ENCODE data around the gene ZNF318.
"Not testable (repeated sequence)": the region's sequence is repeated elsewhere in the genome, so short reads cannot be mapped to it uniquely, and the experiment has no call there.

The ZNF318 gene

DNA sequence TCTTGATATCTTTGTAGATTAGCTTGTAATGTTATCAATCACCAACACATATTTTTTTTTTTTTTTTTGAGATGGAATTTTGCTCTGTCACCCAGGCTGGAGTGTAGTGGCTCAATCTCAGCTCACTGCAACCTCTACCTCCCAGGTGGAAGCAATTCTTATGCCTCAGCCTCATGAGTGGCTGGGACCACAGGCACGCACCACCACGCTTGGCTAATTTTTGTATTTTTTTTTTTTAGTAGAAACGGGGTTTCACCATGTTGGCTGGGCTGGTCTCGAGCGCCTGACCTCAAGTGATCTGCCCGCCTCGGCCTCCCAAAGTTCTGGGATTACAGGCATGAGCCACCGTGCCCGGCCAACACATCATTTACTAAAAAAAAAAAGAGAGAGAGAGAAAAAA, 11.4 kb upstream of the ZNF318 start:
- not testable (repeated sequence) for DNase-seq

- DNase-seq = peak; percentile 59
Observed at GRCh38 chr6:43378631-43379030, 9.2 kb upstream of the ZNF318 start.

GRCh38 chr6:43377710-43378229, 8.3 kb upstream of the ZNF318 start:
- no peak for DNase-seq

DNA sequence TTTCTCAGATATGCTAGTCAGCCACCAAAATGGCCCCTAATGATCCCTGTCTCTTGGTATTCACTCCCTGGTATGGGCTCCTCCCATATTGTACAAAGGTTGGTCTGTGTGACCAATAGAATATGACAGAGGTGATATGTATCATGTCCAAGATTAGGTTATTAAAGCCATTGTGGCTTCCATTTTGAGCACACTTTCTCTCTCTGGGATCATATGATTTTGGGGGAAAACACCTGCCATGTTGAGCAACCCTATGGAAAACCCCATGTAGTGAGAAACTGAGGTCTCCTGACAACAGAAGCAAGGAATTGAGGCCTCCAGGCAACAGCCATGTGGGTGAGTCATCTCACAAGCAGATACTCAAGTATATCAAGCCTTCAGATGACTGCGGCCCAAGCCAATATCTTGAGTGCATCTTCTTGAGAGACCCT, 7.1 kb upstream of the ZNF318 start:
- DNase-seq = no peak

DNA sequence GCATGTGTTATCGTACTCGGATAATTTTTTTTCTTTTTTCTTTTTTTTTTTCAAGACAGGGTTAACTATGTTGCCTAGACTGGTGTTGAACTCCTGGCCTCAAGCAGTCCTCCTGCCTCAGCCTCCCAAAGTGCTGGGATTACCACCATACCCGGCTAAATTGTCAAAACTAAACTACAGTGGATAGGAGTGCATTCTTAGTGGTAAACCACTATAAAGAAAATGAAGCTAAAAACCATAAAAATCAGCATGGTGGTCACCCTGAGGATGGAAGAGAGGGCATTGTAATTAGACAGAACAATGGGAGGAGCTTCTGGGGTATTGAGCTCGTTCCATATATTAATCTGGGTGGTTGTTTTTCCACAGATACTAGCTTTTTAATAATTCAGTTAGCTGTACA, 6.2 kb upstream of the ZNF318 start:
- no peak for DNase-seq

GRCh38 chr6:43373252-43373875, 3.9 kb upstream of the ZNF318 start:
- DNase-seq = no peak

GRCh38 chr6:43370003-43370580, 645 bp upstream of the ZNF318 start:
- not testable (repeated sequence) for DNase-seq

DNA sequence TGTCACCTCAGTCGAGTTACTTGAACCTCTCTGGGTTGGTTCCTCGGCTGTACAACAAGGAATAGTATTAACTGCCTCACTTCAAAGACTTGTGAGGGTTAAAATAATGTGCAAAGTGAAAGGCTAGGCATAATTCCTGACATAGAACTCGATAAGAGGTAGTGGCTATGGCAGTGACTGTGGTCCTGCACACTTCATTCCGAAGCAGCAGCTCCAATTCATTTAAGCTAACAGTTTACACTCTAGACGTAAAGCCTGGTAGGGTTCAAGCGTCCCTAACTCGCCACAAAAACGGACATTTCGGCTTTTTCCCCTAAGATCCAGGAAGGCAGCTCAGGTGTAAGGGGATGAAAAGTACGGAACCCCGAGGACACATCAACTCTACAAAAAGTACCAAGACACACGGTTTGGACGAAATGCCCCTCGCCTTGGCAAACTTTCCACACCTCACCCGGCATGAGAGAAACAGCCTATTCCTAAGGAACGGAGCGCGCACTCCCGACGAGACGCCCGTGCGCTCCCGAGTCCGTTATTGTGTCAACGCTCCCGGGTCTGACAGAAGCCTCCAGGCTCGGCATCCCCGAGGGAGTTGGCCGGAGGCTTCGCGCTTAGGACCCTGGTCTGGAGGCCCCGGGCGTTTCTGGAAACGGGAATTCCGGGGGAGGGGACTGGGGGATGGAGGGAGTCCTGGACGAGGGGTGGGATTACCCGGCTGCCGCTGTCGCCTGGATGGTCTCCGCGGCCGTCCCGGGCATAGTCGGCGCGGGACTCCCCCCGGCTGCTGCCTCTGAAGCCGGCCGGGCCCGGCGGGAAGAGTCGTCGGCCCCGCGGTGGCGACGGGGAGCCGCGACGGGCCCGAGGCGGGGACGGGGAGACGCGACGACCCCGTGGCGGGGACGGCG, 937 bp downstream of the ZNF318 start:
- DNase-seq = peak; percentile 71

DNA sequence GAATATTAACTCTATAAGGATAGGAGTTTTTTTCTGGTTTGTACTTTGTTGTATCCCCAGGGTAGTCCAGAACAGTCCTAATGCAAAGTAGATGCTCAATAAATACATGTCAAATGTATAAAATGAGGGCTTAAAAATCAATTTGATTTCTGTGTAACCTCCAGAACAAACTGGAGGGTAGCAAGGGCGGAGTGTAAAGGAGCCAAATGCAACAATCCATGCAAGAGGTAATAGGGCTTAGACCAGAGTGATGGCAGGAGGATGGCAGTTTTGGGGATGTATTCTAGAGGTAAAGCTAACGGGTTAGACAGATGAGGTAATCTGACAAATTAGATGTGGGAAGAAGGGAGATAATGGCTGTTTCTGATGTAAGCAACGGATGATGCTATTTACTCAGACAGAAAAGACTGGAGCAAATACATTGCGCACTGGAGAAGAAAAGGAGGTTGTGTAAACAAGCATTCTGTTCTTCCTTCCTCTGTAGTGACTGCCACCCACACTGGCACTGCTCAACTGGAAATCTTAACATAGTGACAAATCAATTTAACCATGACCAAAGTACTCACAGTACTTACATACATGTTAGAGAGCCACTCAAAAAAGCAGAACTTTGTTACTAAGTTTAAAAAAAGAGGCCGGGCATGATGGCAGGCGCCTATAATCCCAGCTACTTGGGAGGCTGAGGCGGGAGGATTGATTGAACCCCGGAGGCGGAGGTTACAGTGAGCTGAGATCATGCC, 2.0 kb downstream of the ZNF318 start:
- no peak for DNase-seq

GRCh38 chr6:43361269-43361668, 8.2 kb downstream of the ZNF318 start:
- no peak for DNase-seq

DNA sequence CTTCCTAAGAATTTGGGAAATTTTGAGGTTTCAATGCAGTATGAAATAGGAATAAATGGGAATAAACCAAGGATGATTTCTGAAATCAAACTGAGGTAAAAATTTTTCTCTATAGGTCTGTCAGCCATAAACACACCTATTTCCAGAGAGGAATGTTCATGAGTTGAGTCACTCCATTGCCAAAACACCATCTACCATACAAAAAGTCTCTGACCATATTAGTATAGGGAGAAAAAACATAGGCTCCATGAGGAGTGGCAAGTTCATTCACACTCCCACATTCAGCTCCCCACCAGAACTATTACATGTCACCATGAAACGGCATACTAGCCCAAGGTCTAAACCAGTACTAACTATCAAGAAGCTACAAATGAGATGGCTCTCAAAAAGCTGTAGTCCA, 9.6 kb downstream of the ZNF318 start:
- no peak for DNase-seq

GRCh38 chr6:43359381-43359780, 10.1 kb downstream of the ZNF318 start:
- DNase-seq = no peak

GRCh38 chr6:43355862-43356590, 13.4 kb downstream of the ZNF318 start:
- DNase-seq = peak; percentile 14

DNA sequence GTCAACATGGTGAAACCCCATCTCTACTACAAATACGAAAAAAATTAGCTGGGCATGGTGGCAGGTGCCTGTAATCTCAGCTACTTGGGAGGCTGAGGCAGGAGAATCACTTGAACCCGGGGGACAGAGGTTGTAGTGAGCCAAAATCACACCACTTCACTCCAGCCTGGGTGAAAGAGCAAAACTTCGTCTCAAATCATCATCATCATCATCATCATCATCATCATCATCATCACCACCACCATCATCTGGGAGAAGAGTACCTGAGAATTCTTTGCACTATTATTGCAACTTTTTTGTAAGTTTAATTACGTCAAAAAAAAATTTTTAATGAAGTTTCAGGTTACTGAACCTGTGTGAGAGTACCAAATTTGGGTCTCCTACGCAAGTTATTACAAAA, 17.5 kb downstream of the ZNF318 start:
- not testable (repeated sequence) for DNase-seq

- DNase-seq = no peak
Observed at GRCh38 chr6:43347444-43347843, 22.0 kb downstream of the ZNF318 start.

GRCh38 chr6:43347021-43347420, 22.4 kb downstream of the ZNF318 start:
- DNase-seq = no peak

GRCh38 chr6:43346243-43346642, 23.2 kb downstream of the ZNF318 start:
- DNase-seq = not testable (repeated sequence)

DNA sequence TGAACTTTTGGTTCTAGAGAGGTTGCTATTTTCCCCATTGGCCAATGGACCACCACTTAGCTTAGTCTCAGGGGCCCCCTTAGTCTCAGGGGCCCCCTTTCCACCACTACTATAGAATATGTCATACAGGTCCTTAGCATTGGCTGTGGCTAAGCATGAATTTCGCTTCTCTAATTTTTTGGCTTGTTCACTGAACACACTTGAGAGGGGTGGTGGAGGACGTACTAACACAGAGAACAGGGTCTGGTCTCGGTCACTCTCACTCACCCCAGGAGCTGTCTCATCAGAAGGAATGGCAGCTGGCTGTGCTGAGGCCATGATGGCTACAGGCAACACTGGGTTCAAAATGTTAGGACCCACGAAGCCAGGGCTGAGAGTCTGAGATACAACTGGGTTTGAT, 30.3 kb downstream of the ZNF318 start:
- no peak for DNase-seq

GRCh38 chr6:43338243-43338642, 31.2 kb downstream of the ZNF318 start:
- no peak for DNase-seq

GRCh38 chr6:43336382-43336781, 33.1 kb downstream of the ZNF318 start:
- DNase-seq = no peak

DNA sequence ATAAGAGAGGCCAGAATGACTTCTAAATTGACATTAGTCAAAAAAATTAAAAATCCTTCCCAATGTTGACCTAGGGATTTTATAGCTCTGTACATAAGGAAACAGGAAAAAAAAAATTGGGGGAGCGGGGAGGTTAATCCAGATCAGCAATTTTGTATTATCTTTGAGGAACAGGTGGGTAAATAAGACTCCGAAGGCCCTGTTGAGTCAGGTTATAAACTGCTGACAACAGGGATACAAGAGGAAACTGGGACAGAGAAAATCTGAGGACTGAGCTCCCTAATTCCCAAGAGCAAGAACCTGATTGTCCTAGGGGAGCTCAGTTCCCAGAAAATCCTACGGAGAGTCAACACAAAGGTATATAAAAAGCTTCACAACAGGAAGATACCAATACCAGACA, 34.0 kb downstream of the ZNF318 start:
- DNase-seq = no peak

GRCh38 chr6:43334466-43335095, 34.9 kb downstream of the ZNF318 start:
- DNase-seq = peak; percentile 82

Measured in NCI-H82 (cell line).